Esophagus muscularis mucosa (tissue), 4 donors: ENCODE results near the gene GRIK5. TPM values are rescaled to one million over a fixed set of nuclear protein-coding genes. Genes with fewer than 3 reads are reported as not detected.

Experiments
- DNase-seq: peaks from one replicate; pipeline ENCODE4 v3.0.0-alpha.2; 2017; ENCODE audit errors: extremely low spot score
- H3K27ac ChIP-seq, 4 donors: fragments of 200-600 bp; sonication (generic); replicated peaks in 1 of 4; 1 replicate in 3 of 4; 2 replicates in 1 of 4; pipeline ENCODE4 v1.5.1; 2016 to 2019; ENCODE audit warnings: mild to moderate bottlenecking in 1 of 4
- H3K27me3 ChIP-seq, 4 donors: fragments of 200-600 bp; sonication (generic); one replicate each; pipeline versions ENCODE4 v1.5.1 to v1.6.0; 2016 to 2019
- H3K36me3 ChIP-seq, 4 donors: fragments of 200-600 bp; sonication (generic); one replicate each; pipeline ENCODE4 v1.5.1; 2016 to 2019
- H3K4me1 ChIP-seq, 4 donors: fragments of 200-600 bp; sonication (generic); one replicate each; pipeline ENCODE4 v1.5.1; 2016 to 2019
- H3K4me3 ChIP-seq, 4 donors: fragments of 200-600 bp; sonication (generic); 1 replicate in 2 of 4; 2 replicates in 2 of 4; pipeline ENCODE4 v1.5.1; 2016 to 2019; ENCODE audit warnings: mild to moderate bottlenecking in 4 of 4, moderate library complexity in 1 of 4
- H3K9me3 ChIP-seq, 4 donors: fragments of 200-600 bp; sonication (generic); 1 replicate in 3 of 4; 2 replicates in 1 of 4; pipeline ENCODE4 v1.5.1; 2016 to 2019
- CTCF ChIP-seq, 3 experiments: fragments of 200-600 bp in 2 of 3; fragments of 450-650 bp in 1 of 3; sonication (generic) in 2 of 3; IDR thresholded peaks; one replicate each; pipeline ENCODE4 v1.5.1; 2017 to 2019; ENCODE audit warnings: antibody characterized with exemption in 3 of 3, mild to moderate bottlenecking in 2 of 3, moderate library complexity in 1 of 3
- EP300 ChIP-seq: sonication (generic); formaldehyde crosslinking; IDR thresholded peaks from one replicate; pipeline ENCODE4 v1.6.1; 2017; ENCODE audit warnings: antibody characterized with exemption
- POLR2A ChIP-seq: fragments of 450-650 bp; IDR thresholded peaks from one replicate; pipeline ENCODE4 v1.6.1; 2017; ENCODE audit warnings: antibody characterized with exemption, moderate library complexity, mild to moderate bottlenecking, low read depth
- POLR2AphosphoS5 ChIP-seq, 2 donors: sonication (generic); formaldehyde crosslinking; IDR thresholded peaks; one replicate each; pipeline ENCODE4 v1.6.1; 2017; ENCODE audit warnings: antibody characterized with exemption in 2 of 2
- WGBS: methylation state at CpG from one replicate; pipeline ENCODE4 v1.1.5; 2018; 5-methylcytosine and 5-hydroxymethylcytosine counted together
- intact Hi-C: fragments of 100-400 bp; cut with DNase I; formaldehyde crosslinking; loops from one replicate; pipeline ENCODE4 v1.15.1; 2023
- total RNA-seq, 4 donors: library from RNA; depleted of rRNA; stranded (reverse); fragments of >200 nt; gene quantifications; one replicate each; pipeline versions ENCODE4 v1.1.0 to v1.2.1, GENCODE V29; 2016

GRIK5 gene
- total RNA-seq, 4 donors from 2014 or later = 8.6 to 27.6 (median 13.8) TPM

DNA sequence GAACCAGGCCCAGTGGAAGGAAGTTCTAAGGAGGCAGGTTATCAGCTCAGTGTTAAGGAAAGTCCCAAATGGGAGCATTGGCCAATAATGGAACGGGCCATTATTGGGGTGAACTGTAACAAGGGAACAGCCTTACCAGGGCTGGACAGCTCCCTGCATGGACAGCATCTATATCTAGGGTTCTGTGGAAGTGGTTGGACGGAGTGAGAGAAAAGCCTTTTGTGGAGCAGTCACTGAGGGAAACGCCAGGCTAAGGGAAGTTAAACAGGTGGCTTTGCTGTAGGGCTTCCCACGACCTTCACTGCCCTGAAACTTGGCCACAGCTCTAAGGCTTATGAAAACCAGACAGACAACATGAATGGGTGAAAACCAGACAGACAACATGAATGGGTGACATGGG is 45.2 kb upstream of the GRIK5 start:
- H3K4me1 ChIP-seq = peaks cover 6 to 15% (median 11%) of the 10 kb centered on the region in 4 donors
- no peak overlapping the region for H3K4me3 ChIP-seq
- H3K9me3 ChIP-seq = no peaks in the 10 kb centered on the region
- no peaks in the 10 kb centered on the region for H3K36me3 ChIP-seq
- H3K27me3 ChIP-seq = peaks cover 0 to 11% (median 0%) of the 10 kb centered on the region in 4 donors
- H3K27ac ChIP-seq = no peak overlapping the region
- TF ChIP-seq POLR2AphosphoS5 (IDR thresholded peaks at IDR 0.05) (no peak), EP300 (no peak), CTCF (IDR thresholded peaks at IDR 0.05) (no peak), POLR2A (no peak)
- no peak for DNase-seq
- intact Hi-C loops = no loop called here
- WGBS = 68% methylated on average over 4 of the region's 4 CpGs

DNA sequence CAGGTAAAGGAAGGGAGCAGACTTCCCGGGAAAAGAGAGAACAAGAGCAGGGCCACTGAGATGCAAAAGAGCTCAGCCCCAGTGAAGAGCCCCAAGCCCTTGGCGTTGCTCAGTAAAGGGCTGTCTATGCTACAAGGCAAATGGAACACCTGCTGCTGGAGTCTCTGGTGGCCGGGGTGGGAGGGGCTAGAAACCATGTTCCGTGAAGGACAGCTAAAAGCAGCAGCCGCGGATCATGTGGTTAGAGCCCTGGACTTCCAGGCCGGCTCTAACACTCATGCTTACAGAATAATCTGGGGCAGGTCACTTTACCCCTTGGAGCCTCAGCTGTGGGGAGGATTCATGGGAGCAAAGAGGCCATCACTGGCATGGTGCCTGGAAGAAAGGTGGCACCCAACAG is 44.4 kb upstream of the GRIK5 start:
- no peak for TF ChIP-seq POLR2AphosphoS5 (IDR thresholded peaks at IDR 0.05)
- no peak for TF ChIP-seq CTCF (IDR thresholded peaks at IDR 0.05)
- no peak for TF ChIP-seq EP300
- TF ChIP-seq POLR2A = no peak
- 46% methylated on average over 7 of the region's 7 CpGs for WGBS
- peak overlapping the region in 2 of 4 donors; percentile 19 to 62 for H3K27ac ChIP-seq

GRCh38 chr19:42113641-42114348 is 43.8 kb upstream of the GRIK5 start:
- no peak for TF ChIP-seq CTCF (IDR thresholded peaks at IDR 0.05)
- TF ChIP-seq EP300 = no peak
- TF ChIP-seq POLR2A = no peak
- DNase-seq = no peak
- intact Hi-C loops = no loop called here
- H3K27ac ChIP-seq = peak overlapping the region in 3 of 4 donors; percentile 19 to 62 (median 19)
- WGBS = 27% methylated on average over 10 of the region's 10 CpGs
- peaks cover 9 to 15% (median 11%) of the 10 kb centered on the region in 4 donors for H3K4me1 ChIP-seq
- peaks cover 0 to 15% (median 0%) of the 10 kb centered on the region in 4 donors for H3K27me3 ChIP-seq
- H3K4me3 ChIP-seq = no peak overlapping the region
- H3K36me3 ChIP-seq = no peaks in the 10 kb centered on the region
- H3K9me3 ChIP-seq = no peaks in the 10 kb centered on the region

More for the DNA sequence above, 44.4 kb upstream of the GRIK5 start:
- intact Hi-C loops = no loop called here
- DNase-seq = no peak
- no peaks in the 10 kb centered on the region for H3K36me3 ChIP-seq
- no peak overlapping the region for H3K4me3 ChIP-seq
- H3K4me1 ChIP-seq = peaks cover 6 to 15% (median 11%) of the 10 kb centered on the region in 4 donors
- H3K9me3 ChIP-seq = no peaks in the 10 kb centered on the region
- peaks cover 0 to 11% (median 0%) of the 10 kb centered on the region in 4 donors for H3K27me3 ChIP-seq

DNA sequence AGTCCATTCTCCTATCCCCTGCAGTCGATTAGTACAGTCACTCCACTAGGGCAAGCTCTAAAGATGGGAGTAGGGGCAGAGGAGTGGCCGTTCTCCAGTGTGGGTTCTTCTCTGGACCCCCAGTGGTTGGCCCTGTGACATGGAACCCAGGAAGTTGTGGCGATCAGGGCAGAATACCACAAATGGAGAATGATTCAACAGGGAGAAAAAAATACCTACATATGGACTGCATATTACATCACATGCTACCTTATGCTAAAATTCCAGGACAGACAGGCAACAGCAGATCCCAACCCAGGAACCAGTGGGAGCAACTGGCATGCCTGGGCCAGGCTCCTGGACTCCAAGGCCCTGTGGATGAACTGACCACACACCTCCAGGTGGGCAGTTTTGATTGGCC is 41.8 kb upstream of the GRIK5 start:
- intact Hi-C loops = no loop called here

More for the DNA sequence above, 41.8 kb upstream of the GRIK5 start:
- TF ChIP-seq POLR2AphosphoS5 (IDR thresholded peaks at IDR 0.05) = no peak
- no peak for TF ChIP-seq POLR2A
- TF ChIP-seq EP300 = no peak
- no peak for TF ChIP-seq CTCF (IDR thresholded peaks at IDR 0.05)
- H3K4me1 ChIP-seq = peaks cover 10 to 20% (median 12%) of the 10 kb centered on the region in 4 donors
- peaks cover 0 to 29% (median 3%) of the 10 kb centered on the region in 4 donors for H3K27me3 ChIP-seq
- H3K36me3 ChIP-seq = no peaks in the 10 kb centered on the region
- WGBS = 84% methylated on average over 3 of the region's 3 CpGs
- no peak overlapping the region for H3K4me3 ChIP-seq
- H3K27ac ChIP-seq = no peak overlapping the region
- DNase-seq = no peak
- H3K9me3 ChIP-seq = no peaks in the 10 kb centered on the region
